ENCODE results near the gene ADAM19.

ADAM19 gene

GRCh38 chr5:157454273-157454672 is 121.3 kb downstream of the ADAM19 start:
- DNase-seq (ENCODE audit: low read depth) = no peak
- TF ChIP-seq CTCF (IDR thresholded peaks at IDR 0.05; ENCODE audit: insufficient read depth, low read depth, low read length, missing control alignments) = no peak
- no peak overlapping the region for H3K4me3 ChIP-seq (ENCODE audit: low read depth, low read length)

- DNase-seq (ENCODE audit: low read depth) = no peak
- no peak overlapping the region for H3K4me3 ChIP-seq (ENCODE audit: low read depth, low read length)
- TF ChIP-seq CTCF (IDR thresholded peaks at IDR 0.05; ENCODE audit: insufficient read depth, low read depth, low read length, missing control alignments) = no peak
These were observed 123.8 kb downstream of the ADAM19 start for GRCh38 chr5:157451806-157452205.

GRCh38 chr5:157450024-157450423 is 125.6 kb downstream of the ADAM19 start:
- no peak overlapping the region for H3K4me3 ChIP-seq (ENCODE audit: low read depth, low read length)
- TF ChIP-seq CTCF (IDR thresholded peaks at IDR 0.05; ENCODE audit: insufficient read depth, low read depth, low read length, missing control alignments) = no peak
- no peak for DNase-seq (ENCODE audit: low read depth)

GRCh38 chr5:157449011-157449723 is 126.4 kb downstream of the ADAM19 start:
- H3K4me3 ChIP-seq (ENCODE audit: low read depth, low read length) = no peak overlapping the region
- TF ChIP-seq CTCF (IDR thresholded peaks at IDR 0.05; ENCODE audit: insufficient read depth, low read depth, low read length, missing control alignments) = no peak
- no peak for DNase-seq (ENCODE audit: low read depth)

GRCh38 chr5:157447201-157447637 is 128.4 kb downstream of the ADAM19 start:
- no peak for TF ChIP-seq CTCF (IDR thresholded peaks at IDR 0.05; ENCODE audit: insufficient read depth, low read depth, low read length, missing control alignments)
- no peak overlapping the region for H3K4me3 ChIP-seq (ENCODE audit: low read depth, low read length)
- no peak for DNase-seq (ENCODE audit: low read depth)

- DNase-seq (ENCODE audit: low read depth) = no peak
- no peak for TF ChIP-seq CTCF (IDR thresholded peaks at IDR 0.05; ENCODE audit: insufficient read depth, low read depth, low read length, missing control alignments)
- no peak overlapping the region for H3K4me3 ChIP-seq (ENCODE audit: low read depth, low read length)
These were observed 129.1 kb downstream of the ADAM19 start for GRCh38 chr5:157446412-157446935.
